Nephron (organoid): ENCODE data around the gene IL25.
A peak's percentile ranks its signal among the peaks of the same experiment; 100 is the strongest.

Experiments
- H3K27ac Mint-ChIP-seq, 3 experiments: 2 replicates each; pipeline ENCODE4 v1.8.0; 2020; ENCODE audit warnings: mixed read lengths in 3 of 3, mild to moderate bottlenecking in 2 of 3, moderate library complexity in 1 of 3
- H3K27me3 Mint-ChIP-seq: 2 replicates; pipeline ENCODE4 v1.8.0; 2021; ENCODE audit warnings: low read depth, mild to moderate bottlenecking, moderate library complexity, mixed read lengths
- H3K36me3 Mint-ChIP-seq: 2 replicates; pipeline ENCODE4 v1.8.0; 2020; ENCODE audit warnings: low read depth, mixed read lengths
- H3K4me1 Mint-ChIP-seq: 2 replicates; pipeline ENCODE4 v1.8.0; 2020; ENCODE audit warnings: mixed read lengths
- H3K4me3 Mint-ChIP-seq, 3 experiments: 2 replicates each; pipeline ENCODE4 v1.8.0; 2020; ENCODE audit warnings: mild to moderate bottlenecking in 3 of 3, mixed read lengths in 3 of 3, moderate library complexity in 2 of 3
- H3K9me3 Mint-ChIP-seq: 2 replicates; pipeline ENCODE4 v1.8.0; 2020; ENCODE audit warnings: mixed read lengths
- TF ChIP-seq, protein P1 (sequence below), 3 experiments: fragments of 200-600 bp; sonication (generic); IDR thresholded peaks; one replicate each; pipeline ENCODE4 v1.5.0; 2021; ENCODE audit warnings: antibody characterized with exemption in 3 of 3; ENCODE audit not compliant: unreplicated experiment in 3 of 3

IL25 gene

DNA sequence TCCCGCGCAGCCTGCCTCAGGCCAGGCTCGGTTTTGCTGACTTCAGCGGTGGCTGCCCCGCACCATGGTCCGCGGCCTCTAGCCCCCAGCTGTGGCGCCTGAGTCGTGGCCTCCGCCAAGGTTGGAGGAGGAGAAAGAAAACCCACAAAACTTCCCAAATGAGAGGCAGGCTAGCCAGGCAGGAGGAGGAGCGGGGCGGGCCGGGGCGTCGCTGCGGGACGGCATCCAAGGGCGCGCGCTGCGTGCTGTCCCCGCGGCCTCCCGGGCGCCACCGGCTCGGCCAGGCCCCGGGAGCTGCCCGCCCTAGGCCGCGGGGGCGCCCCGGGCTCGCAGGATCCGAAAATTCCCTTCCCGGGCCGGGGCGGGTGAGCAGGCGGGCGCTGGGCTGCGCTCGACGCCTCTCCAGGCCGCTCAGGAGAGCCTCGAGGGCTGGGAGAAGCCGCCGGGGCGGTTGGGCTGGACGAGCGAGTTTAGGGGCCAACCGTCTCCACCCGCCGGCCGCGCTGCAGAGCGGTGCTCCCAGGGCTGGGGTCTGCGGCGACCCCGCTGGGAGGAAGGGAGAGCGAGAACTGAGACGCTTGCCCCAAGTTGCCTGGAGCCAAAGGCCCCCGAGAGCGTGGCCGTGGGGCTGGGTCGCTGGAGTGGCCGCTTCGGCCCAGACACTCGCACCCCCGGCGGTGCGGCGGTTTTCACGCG, 7.4 kb upstream of the IL25 start, which contains the start of gene EFS:
EFS (minus strand) TSS at position 137 of the 696 bp plus-strand sequence. CDS start 147 bp downstream, outside the sequence.
- H3K4me1 Mint-ChIP-seq, result peaks cover 44% of the 10 kb centered on the region
- H3K36me3 Mint-ChIP-seq, result peaks cover 17% of the 10 kb centered on the region
- TF ChIP-seq, protein P1, sequence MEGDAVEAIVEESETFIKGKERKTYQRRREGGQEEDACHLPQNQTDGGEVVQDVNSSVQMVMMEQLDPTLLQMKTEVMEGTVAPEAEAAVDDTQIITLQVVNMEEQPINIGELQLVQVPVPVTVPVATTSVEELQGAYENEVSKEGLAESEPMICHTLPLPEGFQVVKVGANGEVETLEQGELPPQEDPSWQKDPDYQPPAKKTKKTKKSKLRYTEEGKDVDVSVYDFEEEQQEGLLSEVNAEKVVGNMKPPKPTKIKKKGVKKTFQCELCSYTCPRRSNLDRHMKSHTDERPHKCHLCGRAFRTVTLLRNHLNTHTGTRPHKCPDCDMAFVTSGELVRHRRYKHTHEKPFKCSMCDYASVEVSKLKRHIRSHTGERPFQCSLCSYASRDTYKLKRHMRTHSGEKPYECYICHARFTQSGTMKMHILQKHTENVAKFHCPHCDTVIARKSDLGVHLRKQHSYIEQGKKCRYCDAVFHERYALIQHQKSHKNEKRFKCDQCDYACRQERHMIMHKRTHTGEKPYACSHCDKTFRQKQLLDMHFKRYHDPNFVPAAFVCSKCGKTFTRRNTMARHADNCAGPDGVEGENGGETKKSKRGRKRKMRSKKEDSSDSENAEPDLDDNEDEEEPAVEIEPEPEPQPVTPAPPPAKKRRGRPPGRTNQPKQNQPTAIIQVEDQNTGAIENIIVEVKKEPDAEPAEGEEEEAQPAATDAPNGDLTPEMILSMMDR (IDR thresholded peaks at IDR 0.05; ENCODE audit: unreplicated experiment in 3 of 3), result no peak
- no peaks in the 10 kb centered on the region for H3K9me3 Mint-ChIP-seq
- peak within 1 kb of the TSS; percentile 98 to 99 (median 99) for H3K27ac Mint-ChIP-seq
- peaks cover 4% of the 10 kb centered on the region for H3K27me3 Mint-ChIP-seq
- peak within 1 kb of the TSS; percentile 94 to 99 (median 96) for H3K4me3 Mint-ChIP-seq

- Mint-ChIP-seq H3K4me3 (peak overlapping the region; percentile 78 to 88 (median 85)), H3K36me3 (peaks cover 10% of the 10 kb centered on the region), H3K4me1 (peaks cover 42% of the 10 kb centered on the region), H3K27ac (peak overlapping the region; percentile 98 to 99 (median 98)), H3K9me3 (no peaks in the 10 kb centered on the region), H3K27me3 (peaks cover 4% of the 10 kb centered on the region)
- TF ChIP-seq, protein P1 (IDR thresholded peaks at IDR 0.05; ENCODE audit: unreplicated experiment in 3 of 3), result no peak
These were observed 6.7 kb upstream of the IL25 start for GRCh38 chr14:23365732-23366425.

GRCh38 chr14:23366426-23366921, 6.1 kb upstream of the IL25 start:
- peak overlapping the region; percentile 98 to 99 (median 98) for H3K27ac Mint-ChIP-seq
- H3K4me1 Mint-ChIP-seq, result peaks cover 36% of the 10 kb centered on the region
- H3K27me3 Mint-ChIP-seq, result peaks cover 4% of the 10 kb centered on the region
- TF ChIP-seq, protein P1 (IDR thresholded peaks at IDR 0.05; ENCODE audit: unreplicated experiment in 3 of 3), result no peak
- H3K9me3 Mint-ChIP-seq, result no peaks in the 10 kb centered on the region
- H3K4me3 Mint-ChIP-seq, result peak overlapping the region; percentile 78 to 88 (median 85)
- H3K36me3 Mint-ChIP-seq, result peaks cover 6% of the 10 kb centered on the region

GRCh38 chr14:23370221-23370620, 2.4 kb upstream of the IL25 start:
- H3K27me3 Mint-ChIP-seq, result peaks cover 4% of the 10 kb centered on the region
- no peak overlapping the region for H3K4me3 Mint-ChIP-seq
- H3K9me3 Mint-ChIP-seq, result no peaks in the 10 kb centered on the region
- TF ChIP-seq, protein P1 (IDR thresholded peaks at IDR 0.05; ENCODE audit: unreplicated experiment in 3 of 3), result no peak
- peaks cover 10% of the 10 kb centered on the region for H3K4me1 Mint-ChIP-seq
- H3K36me3 Mint-ChIP-seq, result no peaks in the 10 kb centered on the region
- no peak overlapping the region for H3K27ac Mint-ChIP-seq

- Mint-ChIP-seq H3K4me3 (no peak overlapping the region), H3K9me3 (no peaks in the 10 kb centered on the region), H3K36me3 (no peaks in the 10 kb centered on the region), H3K4me1 (peaks cover 9% of the 10 kb centered on the region), H3K27ac (no peak overlapping the region), H3K27me3 (peaks cover 4% of the 10 kb centered on the region)
- TF ChIP-seq, protein P1 (IDR thresholded peaks at IDR 0.05; ENCODE audit: unreplicated experiment in 3 of 3), result no peak
These were observed 744 bp upstream of the IL25 start for GRCh38 chr14:23371865-23372264.
